Endothelial cell of umbilical vein (primary cell): ENCODE measurements around the gene MLC1. TPM values are rescaled to one million over a fixed set of nuclear protein-coding genes. Genes with fewer than 3 reads are reported as not detected.
A peak's percentile ranks its signal among the peaks of the same experiment; 100 is the strongest.

ENCODE experiments used
- BruUV-seq: library from RNA; stranded (reverse); fragments of 400-500 nt; replicated peaks from 2 replicates; lab custom pipeline; 2021; lab: Mats Ljungman, UMichigan
- CTCF ChIA-PET: fragments of 300-600, 350-600 bp; sonication (Branson Sonifier 250); formaldehyde crosslinking; loops from one replicate; lab custom pipeline; 2021; ENCODE audit warnings: antibody characterized with exemption, inconsistent platforms; lab: Charles Lee
- POLR2A ChIA-PET: fragments of 300-600, 350-600 bp; sonication (Branson Sonifier 250); formaldehyde crosslinking; loops from one replicate; lab custom pipeline; 2021; ENCODE audit warnings: antibody characterized with exemption, inconsistent platforms; lab: Charles Lee
- DNase-seq: peaks from one replicate; pipeline ENCODE4 v3.0.0-alpha.2; 2011; ENCODE audit warnings: low read depth, low spot score
- FAIRE-seq: peaks from 2 replicates; lab custom pipeline; 2011; peaks lifted over from hg19 to GRCh38; lab: Jason Lieb, UNC
- H2AFZ ChIP-seq: 2 replicates; pipeline ENCODE4 v1.6.0; 2012; ENCODE audit warnings: low read depth, low read length, control low read depth, inconsistent platforms
- H3K27ac ChIP-seq: 2 replicates; pipeline ENCODE4 v1.5.1; 2011; ENCODE audit warnings: low read depth, mild to moderate bottlenecking, control low read depth, low read length, moderate library complexity; ENCODE audit not compliant: insufficient read depth
- H3K27me3 ChIP-seq, 2 experiments: 2 replicates each; pipeline versions ENCODE4 v1.6.0 to v1.6.1; 2011; ENCODE audit warnings: low read length in 2 of 2, mixed read lengths in 1 of 2; ENCODE audit not compliant: control insufficient read depth in 2 of 2, insufficient read depth in 2 of 2
- H3K36me3 ChIP-seq, 2 experiments: 2 replicates in 1 of 2; 3 replicates in 1 of 2; pipeline ENCODE4 v1.5.1; 2011; ENCODE audit warnings: low read length in 2 of 2, mild to moderate bottlenecking in 1 of 2, moderate library complexity in 1 of 2; ENCODE audit not compliant: control insufficient read depth in 2 of 2, insufficient read depth in 2 of 2; ENCODE audit errors: extremely low read depth in 1 of 2
- H3K4me1 ChIP-seq: 3 replicates; pipeline ENCODE4 v1.5.1; 2011; ENCODE audit warnings: mild to moderate bottlenecking, low read length; ENCODE audit not compliant: control insufficient read depth, insufficient read depth; ENCODE audit errors: extremely low read depth
- H3K4me2 ChIP-seq: 2 replicates; pipeline ENCODE4 v1.6.1; 2011; ENCODE audit warnings: low read length, control low read depth, mixed read lengths; ENCODE audit not compliant: insufficient read depth
- H3K4me3 ChIP-seq, 3 experiments: fragments of 200-600 bp in 1 of 3; sonication (generic), shearing (Covaris generic) in 1 of 3; replicated peaks in 1 of 3; 2 replicates each; pipeline ENCODE4 v1.5.1; 2011 to 2016; ENCODE audit warnings: control low read depth in 3 of 3, low read length in 3 of 3, mild to moderate bottlenecking in 2 of 3, inconsistent platforms in 1 of 3, low read depth in 1 of 3, moderate library complexity in 1 of 3; ENCODE audit not compliant: insufficient read depth in 1 of 3
- H3K79me2 ChIP-seq: 2 replicates; pipeline ENCODE4 v1.6.0; 2012; ENCODE audit warnings: low read length, inconsistent platforms; ENCODE audit not compliant: control insufficient read depth, insufficient read depth
- H3K9ac ChIP-seq: replicated peaks from 2 replicates; pipeline ENCODE3; 2011; ENCODE audit warnings: low read length, control low read depth; ENCODE audit not compliant: insufficient read depth; ENCODE audit errors: extremely low read depth
- H3K9me1 ChIP-seq: replicated peaks from 3 replicates; pipeline ENCODE4 v1.6.0; 2011; ENCODE audit warnings: mild to moderate bottlenecking, low read length; ENCODE audit not compliant: control insufficient read depth, insufficient read depth; ENCODE audit errors: extremely low read depth
- H3K9me3 ChIP-seq: replicated peaks from 2 replicates; pipeline ENCODE4 v1.5.1; 2012; ENCODE audit warnings: low read length, inconsistent platforms; ENCODE audit not compliant: control insufficient read depth, insufficient read depth
- H4K20me1 ChIP-seq: replicated peaks from 2 replicates; pipeline ENCODE3; 2011; ENCODE audit warnings: mild to moderate bottlenecking, low read length; ENCODE audit not compliant: control insufficient read depth, insufficient read depth; ENCODE audit errors: extremely low read depth
- CTCF ChIP-seq, 2 donors: IDR thresholded peaks; 1 replicate in 1 of 2; 2 replicates in 1 of 2; pipeline ENCODE4 v1.5.1; 2011; ENCODE audit warnings: low read length in 2 of 2, mild to moderate bottlenecking in 2 of 2, moderate library complexity in 2 of 2, control low read depth in 1 of 2, inconsistent platforms in 1 of 2, low read depth in 1 of 2; ENCODE audit not compliant: insufficient read depth in 1 of 2; ENCODE audit errors: extremely low read depth in 1 of 2
- EZH2 ChIP-seq: IDR thresholded peaks from 2 replicates; pipeline ENCODE4 v1.6.1; 2012; ENCODE audit warnings: borderline replicate concordance, low read depth, mild to moderate bottlenecking, moderate library complexity, low read length, inconsistent platforms; ENCODE audit not compliant: severe bottlenecking
- FOS ChIP-seq: IDR thresholded peaks from 2 replicates; pipeline ENCODE4 v1.6.1; 2011; ENCODE audit warnings: mild to moderate bottlenecking, low read length, moderate library complexity, borderline replicate concordance; ENCODE audit not compliant: insufficient read depth
- GATA2 ChIP-seq: IDR thresholded peaks from 2 replicates; pipeline ENCODE4 v1.7.0; 2011; ENCODE audit warnings: low read depth, mild to moderate bottlenecking, moderate library complexity, mixed read lengths, low read length; ENCODE audit not compliant: insufficient read length, insufficient read depth
- JUN ChIP-seq: IDR thresholded peaks from 2 replicates; pipeline ENCODE4 v1.6.1; 2011; ENCODE audit warnings: borderline replicate concordance, low read depth; ENCODE audit not compliant: insufficient read length, insufficient read depth
- MAX ChIP-seq: IDR thresholded peaks from 2 replicates; pipeline ENCODE4 v1.6.1; 2011; ENCODE audit not compliant: insufficient read depth, insufficient read length
- MYC ChIP-seq: IDR thresholded peaks from one replicate; pipeline ENCODE4 v1.6.1; 2011; ENCODE audit warnings: mild to moderate bottlenecking, low read depth, low read length
- POLR2A ChIP-seq: IDR thresholded peaks from 2 replicates; pipeline ENCODE4 v1.6.1; 2012; ENCODE audit warnings: low read depth, mild to moderate bottlenecking, control low read depth, low read length
- POLR2AphosphoS5 ChIP-seq: IDR thresholded peaks from 2 replicates; pipeline ENCODE4 v1.6.1; 2012; ENCODE audit warnings: low read depth, mild to moderate bottlenecking, control low read depth, low read length, moderate library complexity; ENCODE audit not compliant: insufficient read depth
- dilution Hi-C: fragments of 300-500 bp; cut with MboI; formaldehyde crosslinking; loops from one replicate; pipeline ENCODE4 v1.15.0; 2019; ENCODE audit warnings: low sequenced_read_pairs; ENCODE audit not compliant: extremely low pct_ligation_motif_present
- intact Hi-C: fragments of 100-400 bp; cut with micrococcal nuclease; formaldehyde crosslinking; loops from one replicate; pipeline ENCODE4 v1.10.0; 2022
- polyA plus RNA-seq, 4 experiments: library from polyadenylated mRNA; depleted of rRNA in 3 of 4; stranded (reverse) in 3 of 4; unstranded in 1 of 4; fragments of >200 nt; gene quantifications; 2 replicates each; pipeline versions ENCODE4 v1.2.1 to v1.2.3, GENCODE V29; 2011 to 2012; ENCODE audit warnings: missing spikeins in 1 of 4
- total RNA-seq: library from RNA; stranded (reverse); gene quantifications from 2 replicates; pipeline ENCODE4 v1.2.3, GENCODE V29; 2021

MLC1 gene
- total and polyA plus RNA-seq, 2 donors (not counting 3 experiments of a cell fraction or from before 2014, with no cell fraction given) = not detected

- no peak overlapping the region for H3K4me3 ChIP-seq
- H2AFZ ChIP-seq = no peak overlapping the region
- no peaks in the 10 kb centered on the region for H3K79me2 ChIP-seq
- H3K4me1 ChIP-seq = no peaks in the 10 kb centered on the region
- DNase-seq (peak; percentile 22), FAIRE-seq (no peak)
- no peak overlapping the region for H3K27ac ChIP-seq
- TF ChIP-seq POLR2AphosphoS5 = no peak
- TF ChIP-seq POLR2A = no peak
- no peak for TF ChIP-seq MYC
- no peak for TF ChIP-seq GATA2
- TF ChIP-seq EZH2 = peak; percentile 85
- TF ChIP-seq FOS = no peak
- TF ChIP-seq MAX = no peak
- peak in 1 of 2 donors; percentile 19 for TF ChIP-seq CTCF (IDR thresholded peaks at IDR 0.05; ENCODE audit: extremely low read depth in 1 of 2, insufficient read depth in 1 of 2, low read depth in 1 of 2, low read length in 2 of 2)
- TF ChIP-seq JUN = no peak
- POLR2A ChIA-PET = no interaction called here
- no peaks in the 10 kb centered on the region for H3K9me3 ChIP-seq
- no peak overlapping the region for H3K4me2 ChIP-seq
- CTCF ChIA-PET = interaction anchor here (0.9 to 2.5 kb wide), 7 partner anchors 9 to 129 kb away, joined by 3 to 9 read pairs (median 4); partner anchors contain the start of gene MLC1
- intact Hi-C loops (no loop called here), dilution Hi-C loops (no loop called here)
- H3K9me1 ChIP-seq = no peaks in the 10 kb centered on the region
- H3K9ac ChIP-seq = no peak overlapping the region
- BruUV-seq = no TSS peak
- peaks cover 10 to 19% of the 10 kb centered on the region in 2 experiments for H3K27me3 ChIP-seq
- no peaks in the 10 kb centered on the region for H3K36me3 ChIP-seq
- no peaks in the 10 kb centered on the region for H4K20me1 ChIP-seq
Observed at GRCh38 chr22:50058906-50059880, 26.0 kb downstream of the MLC1 start.
